Neural cell (in vitro differentiated cells): ENCODE data around the gene NT5DC2. TPM values are rescaled to one million over a fixed set of nuclear protein-coding genes. Genes with fewer than 3 reads are reported as not detected.

Experiments used
- H2AFZ ChIP-seq: fragments of 200-600, 300-800 bp; sonication (generic), shearing (Covaris generic); 2 replicates; pipeline ENCODE4 v1.6.0; 2014; ENCODE audit warnings: low read depth, mild to moderate bottlenecking, antibody characterized with exemption, low read length, moderate library complexity
- H3F3A ChIP-seq: fragments of 200-600 bp; shearing (Covaris generic); 2 replicates; pipeline ENCODE4 v1.6.1; 2016; ENCODE audit warnings: mild to moderate bottlenecking, moderate library complexity, mixed read lengths, antibody characterized with exemption, low read length; ENCODE audit not compliant: insufficient read depth, poor library complexity, severe bottlenecking
- H3K27ac ChIP-seq: fragments of 200-600, 300-800 bp; sonication (generic), shearing (Covaris generic); 2 replicates; pipeline ENCODE4 v1.5.1; 2014; ENCODE audit warnings: mild to moderate bottlenecking, low read length, moderate library complexity
- H3K27me3 ChIP-seq: fragments of 300-800, 200-600 bp; sonication (generic), shearing (Covaris generic); 2 replicates; pipeline ENCODE4 v1.6.0; 2014; ENCODE audit warnings: mild to moderate bottlenecking, low read depth, low read length, moderate library complexity; ENCODE audit not compliant: insufficient read depth
- H3K36me3 ChIP-seq: fragments of 300-800, 200-600 bp; sonication (generic), shearing (Covaris generic); 2 replicates; pipeline ENCODE4 v1.5.1; 2014; ENCODE audit warnings: mild to moderate bottlenecking, antibody characterized with exemption, low read length, moderate library complexity; ENCODE audit not compliant: insufficient read depth
- H3K4me2 ChIP-seq: fragments of 300-800, 200-600 bp; sonication (generic), shearing (Covaris generic); 2 replicates; pipeline ENCODE4 v1.6.0; 2014; ENCODE audit warnings: mild to moderate bottlenecking, low read length
- H3K4me3 ChIP-seq: fragments of 300-800, 200-600 bp; sonication (generic), shearing (Covaris generic); 2 replicates; pipeline ENCODE4 v1.5.1; 2014; ENCODE audit warnings: mild to moderate bottlenecking, low read length, moderate library complexity
- H3K79me2 ChIP-seq: fragments of 200-600 bp; shearing (Covaris generic); replicated peaks from 2 replicates; pipeline ENCODE4 v1.6.0; 2014; ENCODE audit warnings: mild to moderate bottlenecking, low read length, moderate library complexity; ENCODE audit not compliant: insufficient read depth
- H3K9ac ChIP-seq: fragments of 300-800, 200-600 bp; sonication (generic), shearing (Covaris generic); 2 replicates; pipeline ENCODE4 v1.6.1; 2016; ENCODE audit warnings: mild to moderate bottlenecking, low read length, mixed read lengths
- H3K9me2 ChIP-seq: fragments of 200-600 bp; shearing (Covaris generic); 2 replicates; pipeline ENCODE4 v1.6.1; 2016; ENCODE audit warnings: mild to moderate bottlenecking, low read length, mixed read lengths; ENCODE audit not compliant: insufficient read depth
- H3K9me3 ChIP-seq: fragments of 200-600, 300-800 bp; sonication (generic), shearing (Covaris generic); 2 replicates; pipeline ENCODE4 v1.6.1; 2016; ENCODE audit warnings: mild to moderate bottlenecking, mixed run types, low read length, moderate library complexity, mixed read lengths
- H4K20me1 ChIP-seq: fragments of 200-600 bp; shearing (Covaris generic); 2 replicates; pipeline ENCODE4 v1.6.1; 2016; ENCODE audit warnings: mild to moderate bottlenecking, mixed run types; ENCODE audit not compliant: insufficient read depth
- EP300 ChIP-seq: fragments of 450-650 bp; conservative IDR thresholded peaks from 2 replicates; pipeline ENCODE4 v1.6.1; 2014; ENCODE audit warnings: antibody characterized with exemption, mild to moderate bottlenecking, moderate library complexity; ENCODE audit not compliant: poor library complexity, severe bottlenecking
- EZH2 ChIP-seq: fragments of 200-600, 300-800 bp; shearing (Covaris generic), sonication (generic); IDR thresholded peaks from 2 replicates; pipeline ENCODE4 v1.6.1; 2014; ENCODE audit warnings: antibody characterized with exemption, low read length, borderline replicate concordance, mild to moderate bottlenecking; ENCODE audit not compliant: insufficient read depth, poor library complexity, severe bottlenecking
- MXI1 ChIP-seq: fragments of 450-650 bp; conservative IDR thresholded peaks from 2 replicates; pipeline ENCODE4 v1.6.1; 2014; ENCODE audit warnings: antibody characterized with exemption, mild to moderate bottlenecking; ENCODE audit not compliant: poor library complexity, severe bottlenecking
- POLR2AphosphoS5 ChIP-seq: IDR thresholded peaks from 2 replicates; pipeline ENCODE4 v1.6.1; 2012
- RAD21 ChIP-seq: fragments of 450-650 bp; conservative IDR thresholded peaks from 2 replicates; pipeline ENCODE4 v1.6.1; 2014; ENCODE audit warnings: antibody characterized with exemption, mild to moderate bottlenecking, moderate library complexity
- SMC3 ChIP-seq: fragments of 450-650 bp; conservative IDR thresholded peaks from 2 replicates; pipeline ENCODE4 v1.6.1; 2014; ENCODE audit warnings: antibody characterized with exemption, mild to moderate bottlenecking, moderate library complexity; ENCODE audit not compliant: poor library complexity
- TAF1 ChIP-seq: IDR thresholded peaks from 2 replicates; pipeline ENCODE4 v1.6.1; 2012; ENCODE audit warnings: low read depth
- polyA plus RNA-seq: library from polyadenylated mRNA; depleted of rRNA; stranded (reverse); fragments of >200 nt; gene quantifications from 2 replicates; pipeline ENCODE4 v1.2.3, GENCODE V29; 2014
- TF ChIP-seq, protein P1 (sequence below): IDR thresholded peaks from 2 replicates; pipeline ENCODE4 v1.6.1; 2012; ENCODE audit warnings: borderline replicate concordance
- TF ChIP-seq, protein P2 (sequence below): fragments of 450-650 bp; IDR thresholded peaks from 2 replicates; pipeline ENCODE4 v1.5.1; 2014; ENCODE audit warnings: antibody characterized with exemption, mild to moderate bottlenecking, moderate library complexity; ENCODE audit not compliant: poor library complexity, severe bottlenecking

The NT5DC2 gene
- polyA plus RNA-seq, 1 donor from 2014 or later = 35.1 TPM

DNA sequence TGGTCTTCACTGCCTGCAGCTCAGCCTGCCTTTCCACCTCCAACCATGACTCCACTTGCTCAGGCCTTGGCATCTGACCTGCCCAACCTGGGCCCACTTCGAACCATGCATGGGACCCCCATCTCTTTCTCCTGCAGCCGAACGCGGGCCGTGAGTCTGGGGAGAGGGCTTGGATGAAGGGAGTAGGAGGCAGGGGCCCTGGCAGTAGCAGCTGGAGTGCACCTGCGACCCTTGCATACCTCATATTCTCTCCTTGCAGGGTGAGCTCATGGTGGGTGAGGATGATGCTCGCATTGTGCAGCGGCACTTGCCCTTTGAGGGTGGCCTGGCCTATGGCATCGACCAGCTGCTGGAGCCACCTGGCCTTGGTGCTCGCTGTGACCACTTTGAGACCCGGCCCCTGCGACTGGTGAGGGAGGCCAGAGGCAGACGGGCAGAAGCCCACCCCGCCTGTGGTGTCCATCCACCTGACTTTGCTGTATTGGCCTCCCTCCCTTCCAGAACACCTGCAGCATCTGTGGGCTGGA is 13.5 kb downstream of the NT5DC2 start:
- H3K9me2 ChIP-seq = no peaks in the 10 kb centered on the region
- no peak for TF ChIP-seq EP300
- TF ChIP-seq, protein P1, sequence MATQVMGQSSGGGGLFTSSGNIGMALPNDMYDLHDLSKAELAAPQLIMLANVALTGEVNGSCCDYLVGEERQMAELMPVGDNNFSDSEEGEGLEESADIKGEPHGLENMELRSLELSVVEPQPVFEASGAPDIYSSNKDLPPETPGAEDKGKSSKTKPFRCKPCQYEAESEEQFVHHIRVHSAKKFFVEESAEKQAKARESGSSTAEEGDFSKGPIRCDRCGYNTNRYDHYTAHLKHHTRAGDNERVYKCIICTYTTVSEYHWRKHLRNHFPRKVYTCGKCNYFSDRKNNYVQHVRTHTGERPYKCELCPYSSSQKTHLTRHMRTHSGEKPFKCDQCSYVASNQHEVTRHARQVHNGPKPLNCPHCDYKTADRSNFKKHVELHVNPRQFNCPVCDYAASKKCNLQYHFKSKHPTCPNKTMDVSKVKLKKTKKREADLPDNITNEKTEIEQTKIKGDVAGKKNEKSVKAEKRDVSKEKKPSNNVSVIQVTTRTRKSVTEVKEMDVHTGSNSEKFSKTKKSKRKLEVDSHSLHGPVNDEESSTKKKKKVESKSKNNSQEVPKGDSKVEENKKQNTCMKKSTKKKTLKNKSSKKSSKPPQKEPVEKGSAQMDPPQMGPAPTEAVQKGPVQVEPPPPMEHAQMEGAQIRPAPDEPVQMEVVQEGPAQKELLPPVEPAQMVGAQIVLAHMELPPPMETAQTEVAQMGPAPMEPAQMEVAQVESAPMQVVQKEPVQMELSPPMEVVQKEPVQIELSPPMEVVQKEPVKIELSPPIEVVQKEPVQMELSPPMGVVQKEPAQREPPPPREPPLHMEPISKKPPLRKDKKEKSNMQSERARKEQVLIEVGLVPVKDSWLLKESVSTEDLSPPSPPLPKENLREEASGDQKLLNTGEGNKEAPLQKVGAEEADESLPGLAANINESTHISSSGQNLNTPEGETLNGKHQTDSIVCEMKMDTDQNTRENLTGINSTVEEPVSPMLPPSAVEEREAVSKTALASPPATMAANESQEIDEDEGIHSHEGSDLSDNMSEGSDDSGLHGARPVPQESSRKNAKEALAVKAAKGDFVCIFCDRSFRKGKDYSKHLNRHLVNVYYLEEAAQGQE = no peak
- no peak for TF ChIP-seq POLR2AphosphoS5
- TF ChIP-seq EZH2 = no peak
- TF ChIP-seq RAD21 = no peak
- TF ChIP-seq, protein P2, sequence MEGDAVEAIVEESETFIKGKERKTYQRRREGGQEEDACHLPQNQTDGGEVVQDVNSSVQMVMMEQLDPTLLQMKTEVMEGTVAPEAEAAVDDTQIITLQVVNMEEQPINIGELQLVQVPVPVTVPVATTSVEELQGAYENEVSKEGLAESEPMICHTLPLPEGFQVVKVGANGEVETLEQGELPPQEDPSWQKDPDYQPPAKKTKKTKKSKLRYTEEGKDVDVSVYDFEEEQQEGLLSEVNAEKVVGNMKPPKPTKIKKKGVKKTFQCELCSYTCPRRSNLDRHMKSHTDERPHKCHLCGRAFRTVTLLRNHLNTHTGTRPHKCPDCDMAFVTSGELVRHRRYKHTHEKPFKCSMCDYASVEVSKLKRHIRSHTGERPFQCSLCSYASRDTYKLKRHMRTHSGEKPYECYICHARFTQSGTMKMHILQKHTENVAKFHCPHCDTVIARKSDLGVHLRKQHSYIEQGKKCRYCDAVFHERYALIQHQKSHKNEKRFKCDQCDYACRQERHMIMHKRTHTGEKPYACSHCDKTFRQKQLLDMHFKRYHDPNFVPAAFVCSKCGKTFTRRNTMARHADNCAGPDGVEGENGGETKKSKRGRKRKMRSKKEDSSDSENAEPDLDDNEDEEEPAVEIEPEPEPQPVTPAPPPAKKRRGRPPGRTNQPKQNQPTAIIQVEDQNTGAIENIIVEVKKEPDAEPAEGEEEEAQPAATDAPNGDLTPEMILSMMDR = no peak
- no peak for TF ChIP-seq TAF1
- no peak for TF ChIP-seq SMC3
- no peak for TF ChIP-seq MXI1
- H2AFZ ChIP-seq = no peak overlapping the region
- H3K27ac ChIP-seq = no peak overlapping the region
- H3K79me2 ChIP-seq = no peaks in the 10 kb centered on the region
- H3K9ac ChIP-seq = no peak overlapping the region
- no peaks in the 10 kb centered on the region for H3K9me3 ChIP-seq
- H3K4me2 ChIP-seq = no peak overlapping the region
- no peaks in the 10 kb centered on the region for H4K20me1 ChIP-seq
- H3K27me3 ChIP-seq = no peaks in the 10 kb centered on the region
- no peaks in the 10 kb centered on the region for H3F3A ChIP-seq
- no peaks in the 10 kb centered on the region for H3K36me3 ChIP-seq
- H3K4me3 ChIP-seq = no peak overlapping the region

DNA sequence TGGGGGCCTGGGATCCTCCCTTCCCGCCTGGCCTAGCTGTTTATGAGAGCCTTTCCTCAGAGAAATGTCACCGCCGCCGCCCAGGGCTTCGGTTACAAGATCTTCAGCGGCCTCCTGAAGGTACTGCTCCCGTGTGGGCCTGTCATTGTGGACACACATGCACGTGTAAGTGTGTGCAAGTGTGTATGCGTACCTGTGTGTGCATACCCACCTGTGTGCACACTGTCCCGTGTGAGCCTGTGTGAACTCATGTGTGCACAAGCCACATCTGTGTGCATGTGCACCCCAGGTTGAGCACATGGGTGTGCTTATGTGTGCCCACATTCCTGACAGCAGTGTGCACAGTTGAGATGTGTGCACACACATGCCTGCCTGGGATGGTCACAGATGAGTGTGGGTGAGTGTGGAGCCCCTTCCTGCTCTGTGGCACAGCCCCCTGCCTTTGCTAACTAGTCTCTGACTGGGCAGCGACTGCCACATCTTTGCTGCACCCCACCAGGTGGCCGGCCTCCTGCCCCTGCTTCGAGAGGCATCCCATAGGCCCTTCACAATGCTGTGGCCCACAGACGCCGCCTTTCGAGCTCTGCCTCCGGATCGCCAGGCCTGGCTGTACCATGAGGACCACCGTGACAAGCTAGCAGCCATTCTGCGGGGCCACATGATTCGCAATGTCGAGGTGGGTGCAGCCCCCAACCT is 14.1 kb downstream of the NT5DC2 start:
- no peaks in the 10 kb centered on the region for H3K9me3 ChIP-seq
- no peaks in the 10 kb centered on the region for H3K9me2 ChIP-seq
- no peak overlapping the region for H3K27ac ChIP-seq
- H3F3A ChIP-seq = no peaks in the 10 kb centered on the region
- H3K27me3 ChIP-seq = no peaks in the 10 kb centered on the region
- H3K4me3 ChIP-seq = no peak overlapping the region
- H3K36me3 ChIP-seq = no peaks in the 10 kb centered on the region
- no peak overlapping the region for H2AFZ ChIP-seq
- H3K9ac ChIP-seq = no peak overlapping the region
- TF ChIP-seq SMC3 (no peak), POLR2AphosphoS5 (no peak), EZH2 (no peak), MXI1 (no peak), RAD21 (no peak), TAF1 (no peak), EP300 (no peak)
- TF ChIP-seq, protein P2 = no peak
- TF ChIP-seq, protein P1 = no peak
- H3K79me2 ChIP-seq = no peaks in the 10 kb centered on the region
- H4K20me1 ChIP-seq = no peaks in the 10 kb centered on the region
- H3K4me2 ChIP-seq = no peak overlapping the region
